HEK293 (cell line): ENCODE results near the gene KIFC1.

Experiments used
- CTCF ChIA-PET: fragments of 350-600 bp; formaldehyde crosslinking; extraction: SDS; loops from one replicate; lab custom pipeline; 2021; ENCODE audit warnings: antibody characterized with exemption; lab: Yijun Ruan, JAX
- POLR2A ChIA-PET: fragments of 300-600 bp; formaldehyde crosslinking; extraction: SDS; loops from one replicate; lab custom pipeline; 2020; ENCODE audit warnings: antibody characterized with exemption, inconsistent platforms; lab: Yijun Ruan, JAX
- H3K27ac ChIP-seq: fragments of 200-500 bp; sonication (Bioruptor generic); 2 replicates; pipeline ENCODE4 v1.5.1; 2014; ENCODE audit warnings: low read depth, low read length, control low read depth, inconsistent platforms; ENCODE audit errors: extremely low read depth
- H3K36me3 ChIP-seq, 2 experiments: fragments of 200-500 bp in 1 of 2; sonication (Bioruptor generic) in 1 of 2; 1 replicate in 1 of 2; 2 replicates in 1 of 2; pipeline ENCODE4 v1.5.1; 2014 to 2017; ENCODE audit warnings: inconsistent platforms in 2 of 2, low read length in 2 of 2; ENCODE audit not compliant: control insufficient read depth in 2 of 2, insufficient read depth in 1 of 2
- H3K4me1 ChIP-seq: fragments of 200-500 bp; sonication (Bioruptor generic); 2 replicates; pipeline ENCODE4 v1.5.1; 2014; ENCODE audit warnings: mild to moderate bottlenecking, low read length, inconsistent platforms; ENCODE audit not compliant: control insufficient read depth, insufficient read depth
- H3K4me3 ChIP-seq: 2 replicates; pipeline ENCODE4 v1.5.1; 2011; ENCODE audit warnings: low read depth, mild to moderate bottlenecking, control low read depth, low read length, moderate library complexity
- H3K9me3 ChIP-seq: fragments of 200-500 bp; sonication (Bioruptor generic); 2 replicates; pipeline ENCODE4 v1.5.1; 2014; ENCODE audit warnings: low read depth, low read length, inconsistent platforms; ENCODE audit not compliant: control insufficient read depth, insufficient read depth
- BCL11A ChIP-seq: fragments of 450-650 bp; formaldehyde crosslinking; IDR thresholded peaks from 2 replicates; pipeline ENCODE4 v1.5.1; 2016; ENCODE audit warnings: low read depth, missing biosample characterization, missing genetic modification characterization
- FEZF1 ChIP-seq: fragments of 450-650 bp; formaldehyde crosslinking; IDR thresholded peaks from 2 replicates; pipeline ENCODE4 v1.5.1; 2016; ENCODE audit warnings: missing biosample characterization, missing genetic modification characterization
- MEIS1 ChIP-seq: sonication (generic); formaldehyde crosslinking; IDR thresholded peaks from 2 replicates; pipeline ENCODE4 v1.8.1; 2022; ENCODE audit warnings: missing genetic modification reagents, mild to moderate bottlenecking, borderline replicate concordance
- PRDM1 ChIP-seq: fragments of 450-650 bp; formaldehyde crosslinking; IDR thresholded peaks from 2 replicates; pipeline ENCODE4; 2016; ENCODE audit warnings: missing biosample characterization, missing genetic modification characterization
- ZFP69B ChIP-seq: fragments of 450-650 bp; formaldehyde crosslinking; IDR thresholded peaks from 2 replicates; pipeline ENCODE4 v1.5.1; 2016; ENCODE audit warnings: missing biosample characterization, missing genetic modification characterization
- ZNF112 ChIP-seq: fragments of 450-650 bp; formaldehyde crosslinking; IDR thresholded peaks from 2 replicates; pipeline ENCODE4 v1.5.0; 2017; ENCODE audit warnings: missing biosample characterization, missing genetic modification characterization
- ZNF114 ChIP-seq: fragments of 450-650 bp; formaldehyde crosslinking; IDR thresholded peaks from 2 replicates; pipeline ENCODE4 v1.5.0; 2017; ENCODE audit warnings: missing biosample characterization, missing genetic modification characterization
- ZNF169 ChIP-seq: fragments of 450-650 bp; formaldehyde crosslinking; IDR thresholded peaks from 2 replicates; pipeline ENCODE4 v1.5.1; 2016; ENCODE audit warnings: missing biosample characterization, missing genetic modification characterization
- ZNF266 ChIP-seq: fragments of 450-650 bp; formaldehyde crosslinking; IDR thresholded peaks from 2 replicates; pipeline ENCODE4 v1.5.1; 2016; ENCODE audit warnings: missing biosample characterization, missing genetic modification characterization, low read depth
- ZNF350 ChIP-seq: fragments of 450-650 bp; formaldehyde crosslinking; IDR thresholded peaks from 2 replicates; pipeline ENCODE4 v1.5.0; 2017; ENCODE audit warnings: missing biosample characterization, mild to moderate bottlenecking, missing genetic modification characterization
- ZNF423 ChIP-seq: fragments of 450-650 bp; formaldehyde crosslinking; IDR thresholded peaks from 2 replicates; pipeline ENCODE4 v1.5.1; 2016; ENCODE audit warnings: missing biosample characterization, missing genetic modification characterization
- ZNF544 ChIP-seq: fragments of 450-650 bp; formaldehyde crosslinking; IDR thresholded peaks from 2 replicates; pipeline ENCODE4 v1.5.0; 2017; ENCODE audit warnings: missing biosample characterization, missing genetic modification characterization
- ZNF558 ChIP-seq: fragments of 450-650 bp; formaldehyde crosslinking; IDR thresholded peaks from 2 replicates; pipeline ENCODE4 v1.5.1; 2016; ENCODE audit warnings: missing biosample characterization, missing genetic modification characterization
- TF ChIP-seq, protein P1 (sequence below): fragments of 450-650 bp; formaldehyde crosslinking; optimal IDR thresholded peaks from 2 replicates; pipeline ENCODE3; 2016; ENCODE audit warnings: missing biosample characterization, mild to moderate bottlenecking, missing genetic modification characterization
- TF ChIP-seq, protein P2 (sequence below): fragments of 450-650 bp; formaldehyde crosslinking; IDR thresholded peaks from 2 replicates; pipeline ENCODE4 v1.5.1; 2016; ENCODE audit warnings: missing biosample characterization, missing genetic modification characterization
- TF ChIP-seq, protein P3 (sequence below): fragments of 450-650 bp; formaldehyde crosslinking; IDR thresholded peaks from 2 replicates; pipeline ENCODE4 v1.5.1; 2016; ENCODE audit warnings: missing biosample characterization, missing genetic modification characterization
- TF ChIP-seq, protein P4 (sequence below): fragments of 450-650 bp; formaldehyde crosslinking; IDR thresholded peaks from 2 replicates; pipeline ENCODE4 v1.5.1; 2017; ENCODE audit warnings: missing biosample characterization, missing genetic modification characterization
- TF ChIP-seq, protein P5 (sequence below): fragments of 450-650 bp; formaldehyde crosslinking; IDR thresholded peaks from 2 replicates; pipeline ENCODE4 v1.5.1; 2016; ENCODE audit warnings: missing biosample characterization, missing genetic modification characterization
- TF ChIP-seq, protein P6 (sequence below): fragments of 450-650 bp; formaldehyde crosslinking; IDR thresholded peaks from 2 replicates; pipeline ENCODE4 v1.5.1; 2016; ENCODE audit warnings: missing biosample characterization, missing genetic modification characterization

The KIFC1 gene

DNA sequence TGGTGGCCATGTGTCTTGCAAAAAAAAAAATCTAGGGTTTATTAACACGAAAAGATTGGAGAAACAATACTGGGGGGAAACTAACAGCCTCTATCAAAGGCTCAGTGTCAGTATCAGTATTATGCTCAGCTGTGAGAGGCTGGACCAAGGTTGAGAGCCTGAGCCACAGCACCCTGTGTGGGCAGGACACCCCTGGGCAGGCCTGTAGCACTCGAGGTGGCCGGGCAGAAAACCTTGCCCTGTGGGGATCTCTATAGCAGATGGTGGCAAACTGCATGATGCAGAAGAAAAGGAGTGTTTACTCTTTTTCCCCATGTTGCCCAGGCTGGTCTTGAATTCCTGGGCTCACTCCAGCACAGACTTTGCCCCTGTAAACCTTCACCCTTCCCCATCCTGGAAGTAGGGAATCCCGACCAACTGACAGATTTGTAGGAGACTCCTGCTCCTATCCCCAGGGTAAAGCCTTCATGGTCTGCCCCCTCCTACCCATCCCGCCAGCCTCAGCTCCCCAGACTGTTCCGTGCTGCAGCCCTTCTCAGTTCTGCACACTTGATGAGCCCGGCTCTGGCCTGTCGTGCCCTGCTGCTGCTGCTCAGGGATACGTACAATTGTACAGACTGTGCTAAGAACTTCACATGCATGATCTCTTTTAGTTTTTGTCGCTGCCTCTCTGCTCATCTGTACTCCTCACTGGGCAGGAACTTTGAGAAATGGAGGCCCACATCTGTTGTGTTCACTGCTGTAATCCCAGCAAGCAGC lies 8.0 kb upstream of the KIFC1 start:
- CTCF ChIA-PET: interaction anchor here (0.6 to 1.5 kb wide), 13 partner anchors 8 to 305 kb away, joined by 3 to 7 read pairs (median 3); no protein-coding TSS in a partner anchor
- POLR2A ChIA-PET: no interaction called here
- TF ChIP-seq ZNF169 (tag by site-specific recombination) (no peak), FEZF1 (tag by site-specific recombination) (no peak), ZNF266 (no peak), ZNF558 (tag by site-specific recombination) (no peak)
- TF ChIP-seq, protein P1, sequence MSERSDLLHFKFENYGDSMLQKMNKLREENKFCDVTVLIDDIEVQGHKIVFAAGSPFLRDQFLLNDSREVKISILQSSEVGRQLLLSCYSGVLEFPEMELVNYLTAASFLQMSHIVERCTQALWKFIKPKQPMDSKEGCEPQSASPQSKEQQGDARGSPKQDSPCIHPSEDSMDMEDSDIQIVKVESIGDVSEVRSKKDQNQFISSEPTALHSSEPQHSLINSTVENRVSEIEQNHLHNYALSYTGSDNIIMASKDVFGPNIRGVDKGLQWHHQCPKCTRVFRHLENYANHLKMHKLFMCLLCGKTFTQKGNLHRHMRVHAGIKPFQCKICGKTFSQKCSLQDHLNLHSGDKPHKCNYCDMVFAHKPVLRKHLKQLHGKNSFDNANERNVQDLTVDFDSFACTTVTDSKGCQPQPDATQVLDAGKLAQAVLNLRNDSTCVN (tag by site-specific recombination): no peak
- no peaks in the 10 kb centered on the region for H3K9me3 ChIP-seq
- H3K36me3 ChIP-seq: no peaks in the 10 kb centered on the region
- no peak overlapping the region for H3K27ac ChIP-seq
- H3K4me3 ChIP-seq: no peak overlapping the region
- H3K4me1 ChIP-seq: no peaks in the 10 kb centered on the region

DNA sequence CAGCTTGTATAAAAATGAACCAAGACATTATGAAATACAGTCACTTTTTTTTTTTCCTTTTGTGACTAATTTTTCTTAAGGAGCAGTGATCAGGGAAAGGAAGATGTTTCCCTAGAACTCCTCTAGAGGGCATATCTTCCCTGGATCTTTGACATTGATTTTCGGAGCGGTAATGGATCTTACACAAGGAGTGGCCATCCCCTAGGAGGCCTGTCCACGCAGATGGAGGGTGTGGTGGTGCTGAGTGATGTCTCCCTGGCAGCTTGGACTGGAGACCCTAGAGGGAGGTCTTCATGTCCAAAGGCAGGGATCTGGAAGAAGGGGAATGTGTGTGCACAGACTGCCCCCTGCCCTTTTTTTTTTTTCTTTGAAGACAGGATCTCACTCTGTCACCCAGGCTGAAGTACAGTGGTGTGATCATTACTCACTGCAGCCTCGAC lies 7.0 kb upstream of the KIFC1 start:
- Histone ChIP-seq H3K9me3 (no peaks in the 10 kb centered on the region), H3K27ac (no peak overlapping the region), H3K4me1 (no peaks in the 10 kb centered on the region), H3K36me3 (no peaks in the 10 kb centered on the region), H3K4me3 (no peak overlapping the region)
- ChIA-PET POLR2A (no interaction called here), CTCF (interaction anchor here (0.6 to 1.5 kb wide), 13 partner anchors 10 to 306 kb away, joined by 3 to 7 read pairs (median 4); no protein-coding TSS in a partner anchor)
- peak; percentile 23; the same call in 1 of the 2 replicates for TF ChIP-seq PRDM1
- TF ChIP-seq, protein P2, sequence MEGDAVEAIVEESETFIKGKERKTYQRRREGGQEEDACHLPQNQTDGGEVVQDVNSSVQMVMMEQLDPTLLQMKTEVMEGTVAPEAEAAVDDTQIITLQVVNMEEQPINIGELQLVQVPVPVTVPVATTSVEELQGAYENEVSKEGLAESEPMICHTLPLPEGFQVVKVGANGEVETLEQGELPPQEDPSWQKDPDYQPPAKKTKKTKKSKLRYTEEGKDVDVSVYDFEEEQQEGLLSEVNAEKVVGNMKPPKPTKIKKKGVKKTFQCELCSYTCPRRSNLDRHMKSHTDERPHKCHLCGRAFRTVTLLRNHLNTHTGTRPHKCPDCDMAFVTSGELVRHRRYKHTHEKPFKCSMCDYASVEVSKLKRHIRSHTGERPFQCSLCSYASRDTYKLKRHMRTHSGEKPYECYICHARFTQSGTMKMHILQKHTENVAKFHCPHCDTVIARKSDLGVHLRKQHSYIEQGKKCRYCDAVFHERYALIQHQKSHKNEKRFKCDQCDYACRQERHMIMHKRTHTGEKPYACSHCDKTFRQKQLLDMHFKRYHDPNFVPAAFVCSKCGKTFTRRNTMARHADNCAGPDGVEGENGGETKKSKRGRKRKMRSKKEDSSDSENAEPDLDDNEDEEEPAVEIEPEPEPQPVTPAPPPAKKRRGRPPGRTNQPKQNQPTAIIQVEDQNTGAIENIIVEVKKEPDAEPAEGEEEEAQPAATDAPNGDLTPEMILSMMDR (tag by site-specific recombination): peak; percentile 51; the same call in 1 of the 2 replicates
- TF ChIP-seq, protein P3, sequence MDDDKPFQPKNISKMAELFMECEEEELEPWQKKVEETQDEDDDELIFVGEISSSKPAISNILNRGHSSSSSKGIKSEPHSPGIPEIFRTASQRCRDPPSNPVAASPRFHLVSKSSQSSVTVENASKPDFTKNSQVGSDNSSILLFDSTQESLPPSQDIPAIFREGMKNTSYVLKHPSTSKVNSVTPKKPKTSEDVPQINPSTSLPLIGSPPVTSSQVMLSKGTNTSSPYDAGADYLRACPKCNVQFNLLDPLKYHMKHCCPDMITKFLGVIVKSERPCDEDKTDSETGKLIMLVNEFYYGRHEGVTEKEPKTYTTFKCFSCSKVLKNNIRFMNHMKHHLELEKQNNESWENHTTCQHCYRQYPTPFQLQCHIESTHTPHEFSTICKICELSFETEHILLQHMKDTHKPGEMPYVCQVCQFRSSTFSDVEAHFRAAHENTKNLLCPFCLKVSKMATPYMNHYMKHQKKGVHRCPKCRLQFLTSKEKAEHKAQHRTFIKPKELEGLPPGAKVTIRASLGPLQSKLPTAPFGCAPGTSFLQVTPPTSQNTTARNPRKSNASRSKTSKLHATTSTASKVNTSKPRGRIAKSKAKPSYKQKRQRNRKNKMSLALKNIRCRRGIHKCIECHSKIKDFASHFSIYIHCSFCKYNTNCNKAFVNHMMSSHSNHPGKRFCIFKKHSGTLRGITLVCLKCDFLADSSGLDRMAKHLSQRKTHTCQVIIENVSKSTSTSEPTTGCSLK (tag by site-specific recombination): no peak

DNA sequence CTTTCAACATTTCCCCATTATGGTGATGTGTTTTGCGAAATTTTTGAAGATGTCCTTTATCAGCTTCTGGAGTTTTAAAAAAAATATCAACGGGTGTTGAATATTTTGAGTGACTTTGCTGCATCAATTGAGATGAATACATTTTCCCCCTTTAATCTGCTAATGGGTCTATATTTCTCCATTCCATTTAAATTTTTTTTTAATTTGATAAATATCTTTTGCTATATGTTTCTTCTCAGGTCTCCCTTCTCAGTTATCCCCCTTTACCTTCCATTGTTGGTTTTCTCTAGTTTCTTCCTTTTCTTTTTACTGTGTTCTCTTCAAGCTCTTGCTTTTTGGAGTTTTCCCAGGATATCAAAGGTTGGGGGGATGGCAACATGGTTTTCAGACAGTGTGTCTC lies 1.4 kb upstream of the KIFC1 start:
- ChIA-PET CTCF (interaction anchor here (0.6 to 1.6 kb wide), 27 partner anchors 11 to 191 kb away, joined by 3 to 21 read pairs (median 6); partner anchors contain the start of genes B3GALT4 and ZBTB22), POLR2A (interaction anchor here (0.6 kb wide), 1 partner anchor 172 kb away, joined by 3 read pairs; no protein-coding TSS in a partner anchor)
- Histone ChIP-seq H3K27ac (no peak overlapping the region), H3K4me3 (no peak overlapping the region), H3K36me3 (peaks cover 0 to 13% of the 10 kb centered on the region in 2 experiments; a peak in 2 of 3 replicates), H3K9me3 (no peaks in the 10 kb centered on the region), H3K4me1 (peaks cover 10% of the 10 kb centered on the region)
- TF ChIP-seq ZNF544 (no peak), MEIS1 (CRISPR knock-in tag) (no peak), ZNF423 (tag by site-specific recombination) (no peak), ZFP69B (no peak), ZNF350 (no peak), ZNF114 (tag by site-specific recombination) (no peak), ZNF112 (no peak), BCL11A (tag by site-specific recombination) (no peak)
- TF ChIP-seq, protein P4, sequence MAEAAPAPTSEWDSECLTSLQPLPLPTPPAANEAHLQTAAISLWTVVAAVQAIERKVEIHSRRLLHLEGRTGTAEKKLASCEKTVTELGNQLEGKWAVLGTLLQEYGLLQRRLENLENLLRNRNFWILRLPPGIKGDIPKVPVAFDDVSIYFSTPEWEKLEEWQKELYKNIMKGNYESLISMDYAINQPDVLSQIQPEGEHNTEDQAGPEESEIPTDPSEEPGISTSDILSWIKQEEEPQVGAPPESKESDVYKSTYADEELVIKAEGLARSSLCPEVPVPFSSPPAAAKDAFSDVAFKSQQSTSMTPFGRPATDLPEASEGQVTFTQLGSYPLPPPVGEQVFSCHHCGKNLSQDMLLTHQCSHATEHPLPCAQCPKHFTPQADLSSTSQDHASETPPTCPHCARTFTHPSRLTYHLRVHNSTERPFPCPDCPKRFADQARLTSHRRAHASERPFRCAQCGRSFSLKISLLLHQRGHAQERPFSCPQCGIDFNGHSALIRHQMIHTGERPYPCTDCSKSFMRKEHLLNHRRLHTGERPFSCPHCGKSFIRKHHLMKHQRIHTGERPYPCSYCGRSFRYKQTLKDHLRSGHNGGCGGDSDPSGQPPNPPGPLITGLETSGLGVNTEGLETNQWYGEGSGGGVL (tag by site-specific recombination): no peak
- TF ChIP-seq, protein P5, sequence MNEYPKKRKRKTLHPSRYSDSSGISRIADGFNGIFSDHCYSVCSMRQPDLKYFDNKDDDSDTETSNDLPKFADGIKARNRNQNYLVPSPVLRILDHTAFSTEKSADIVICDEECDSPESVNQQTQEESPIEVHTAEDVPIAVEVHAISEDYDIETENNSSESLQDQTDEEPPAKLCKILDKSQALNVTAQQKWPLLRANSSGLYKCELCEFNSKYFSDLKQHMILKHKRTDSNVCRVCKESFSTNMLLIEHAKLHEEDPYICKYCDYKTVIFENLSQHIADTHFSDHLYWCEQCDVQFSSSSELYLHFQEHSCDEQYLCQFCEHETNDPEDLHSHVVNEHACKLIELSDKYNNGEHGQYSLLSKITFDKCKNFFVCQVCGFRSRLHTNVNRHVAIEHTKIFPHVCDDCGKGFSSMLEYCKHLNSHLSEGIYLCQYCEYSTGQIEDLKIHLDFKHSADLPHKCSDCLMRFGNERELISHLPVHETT (tag by site-specific recombination): no peak
- TF ChIP-seq, protein P6, sequence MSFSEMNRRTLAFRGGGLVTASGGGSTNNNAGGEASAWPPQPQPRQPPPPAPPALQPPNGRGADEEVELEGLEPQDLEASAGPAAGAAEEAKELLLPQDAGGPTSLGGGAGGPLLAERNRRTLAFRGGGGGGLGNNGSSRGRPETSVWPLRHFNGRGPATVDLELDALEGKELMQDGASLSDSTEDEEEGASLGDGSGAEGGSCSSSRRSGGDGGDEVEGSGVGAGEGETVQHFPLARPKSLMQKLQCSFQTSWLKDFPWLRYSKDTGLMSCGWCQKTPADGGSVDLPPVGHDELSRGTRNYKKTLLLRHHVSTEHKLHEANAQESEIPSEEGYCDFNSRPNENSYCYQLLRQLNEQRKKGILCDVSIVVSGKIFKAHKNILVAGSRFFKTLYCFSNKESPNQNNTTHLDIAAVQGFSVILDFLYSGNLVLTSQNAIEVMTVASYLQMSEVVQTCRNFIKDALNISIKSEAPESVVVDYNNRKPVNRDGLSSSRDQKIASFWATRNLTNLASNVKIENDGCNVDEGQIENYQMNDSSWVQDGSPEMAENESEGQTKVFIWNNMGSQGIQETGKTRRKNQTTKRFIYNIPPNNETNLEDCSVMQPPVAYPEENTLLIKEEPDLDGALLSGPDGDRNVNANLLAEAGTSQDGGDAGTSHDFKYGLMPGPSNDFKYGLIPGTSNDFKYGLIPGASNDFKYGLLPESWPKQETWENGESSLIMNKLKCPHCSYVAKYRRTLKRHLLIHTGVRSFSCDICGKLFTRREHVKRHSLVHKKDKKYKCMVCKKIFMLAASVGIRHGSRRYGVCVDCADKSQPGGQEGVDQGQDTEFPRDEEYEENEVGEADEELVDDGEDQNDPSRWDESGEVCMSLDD (tag by site-specific recombination): no peak
